GM12874 (cell line): ENCODE results near the gene SNORC.

ENCODE experiments used
- TF ChIP-seq, protein P1 (sequence below): IDR thresholded peaks from 2 replicates; pipeline ENCODE4 v1.5.1; 2011; ENCODE audit warnings: low read depth, mild to moderate bottlenecking, control low read depth, low read length, moderate library complexity; ENCODE audit not compliant: insufficient read depth

The SNORC gene

DNA sequence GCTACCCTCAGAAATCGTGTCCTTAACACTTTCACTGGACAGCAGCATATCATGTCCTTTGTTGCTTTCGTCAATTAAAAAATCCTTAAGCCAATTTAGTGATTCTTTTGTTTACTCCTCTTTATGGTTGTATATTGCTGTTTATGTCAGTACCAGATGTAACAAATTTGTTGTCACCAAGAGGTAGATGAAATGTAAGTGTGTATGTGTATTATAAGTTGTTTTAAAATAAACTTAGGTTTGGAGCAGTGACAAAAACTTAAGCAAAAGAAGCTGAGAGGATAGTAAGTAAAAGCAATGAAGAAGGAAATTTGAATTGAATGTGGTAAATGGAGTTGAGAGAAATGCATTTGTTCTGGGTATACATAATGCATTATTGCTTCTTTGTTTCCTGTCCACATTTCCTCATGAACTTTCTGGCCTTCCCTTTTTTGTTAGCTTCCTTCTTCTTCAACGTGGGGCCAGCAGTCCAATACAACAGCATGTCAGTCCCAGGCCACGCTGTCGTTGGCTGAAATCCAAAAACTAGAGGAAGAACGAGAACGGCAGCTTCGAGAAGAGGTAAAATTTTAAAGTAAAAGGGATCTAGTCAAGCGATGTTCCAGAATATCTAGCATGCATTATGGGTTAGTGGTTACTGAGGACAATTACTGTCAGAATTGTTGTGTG is 30.5 kb upstream of the SNORC start:
- TF ChIP-seq, protein P1, sequence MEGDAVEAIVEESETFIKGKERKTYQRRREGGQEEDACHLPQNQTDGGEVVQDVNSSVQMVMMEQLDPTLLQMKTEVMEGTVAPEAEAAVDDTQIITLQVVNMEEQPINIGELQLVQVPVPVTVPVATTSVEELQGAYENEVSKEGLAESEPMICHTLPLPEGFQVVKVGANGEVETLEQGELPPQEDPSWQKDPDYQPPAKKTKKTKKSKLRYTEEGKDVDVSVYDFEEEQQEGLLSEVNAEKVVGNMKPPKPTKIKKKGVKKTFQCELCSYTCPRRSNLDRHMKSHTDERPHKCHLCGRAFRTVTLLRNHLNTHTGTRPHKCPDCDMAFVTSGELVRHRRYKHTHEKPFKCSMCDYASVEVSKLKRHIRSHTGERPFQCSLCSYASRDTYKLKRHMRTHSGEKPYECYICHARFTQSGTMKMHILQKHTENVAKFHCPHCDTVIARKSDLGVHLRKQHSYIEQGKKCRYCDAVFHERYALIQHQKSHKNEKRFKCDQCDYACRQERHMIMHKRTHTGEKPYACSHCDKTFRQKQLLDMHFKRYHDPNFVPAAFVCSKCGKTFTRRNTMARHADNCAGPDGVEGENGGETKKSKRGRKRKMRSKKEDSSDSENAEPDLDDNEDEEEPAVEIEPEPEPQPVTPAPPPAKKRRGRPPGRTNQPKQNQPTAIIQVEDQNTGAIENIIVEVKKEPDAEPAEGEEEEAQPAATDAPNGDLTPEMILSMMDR = no peak

DNA sequence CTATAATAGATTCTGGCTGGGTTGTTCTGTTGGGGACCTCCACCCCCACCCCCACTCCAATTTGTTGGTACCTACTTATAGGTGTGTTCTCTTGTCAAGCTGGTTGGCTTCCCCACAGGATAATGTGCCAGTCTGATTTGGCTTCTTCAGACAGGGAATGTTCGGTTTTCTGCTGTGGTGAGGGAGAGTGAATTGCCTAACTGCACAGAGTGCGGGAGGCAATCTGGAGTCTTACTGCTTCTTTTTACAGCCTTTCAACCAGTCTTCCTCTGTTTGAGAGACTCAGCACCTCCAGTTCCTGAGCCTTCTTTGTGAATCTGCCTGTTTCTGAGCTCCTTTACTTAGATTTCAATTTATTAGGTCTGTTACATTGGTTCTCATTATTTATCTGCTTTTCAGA is 27.4 kb upstream of the SNORC start:
- TF ChIP-seq, protein P1 = no peak

DNA sequence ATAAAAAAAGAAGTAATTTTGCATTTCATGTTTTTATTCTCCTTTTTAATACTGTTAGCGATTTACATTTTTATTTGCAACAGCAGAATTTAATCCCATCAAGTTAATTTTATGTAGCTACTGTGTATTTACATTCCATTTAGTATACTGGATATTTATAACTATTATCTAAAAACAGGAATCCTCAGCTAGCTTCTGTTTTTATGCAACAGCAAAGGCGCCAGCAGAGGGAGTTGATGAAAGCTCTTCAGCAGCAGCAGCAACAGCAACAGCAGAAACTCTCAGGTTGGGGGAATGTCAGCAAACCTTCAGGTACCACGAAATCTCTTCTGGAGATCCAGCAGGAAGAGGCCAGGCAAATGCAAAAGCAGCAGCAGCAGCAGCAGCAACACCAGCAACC is 26.2 kb upstream of the SNORC start:
- TF ChIP-seq, protein P1 = no peak

DNA sequence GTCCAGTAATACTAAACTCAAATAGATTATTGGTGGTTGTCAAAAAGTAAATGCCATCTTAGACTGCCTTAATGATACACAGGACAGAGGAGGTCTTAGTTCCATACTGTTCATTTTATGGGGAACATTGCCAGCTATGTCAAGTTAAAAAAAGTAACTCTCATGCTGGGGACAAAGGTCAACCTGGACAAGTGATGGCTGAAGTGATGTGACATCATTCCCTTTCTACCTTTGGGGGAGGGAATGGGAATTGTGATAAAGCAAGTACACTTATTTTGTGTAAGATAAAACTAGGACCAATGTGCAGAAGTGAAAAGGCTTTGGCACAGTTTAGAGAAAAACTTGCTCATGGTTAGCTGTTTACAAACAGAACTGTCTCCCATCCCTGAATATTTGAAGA is 24.0 kb upstream of the SNORC start:
- TF ChIP-seq, protein P1 = no peak

DNA sequence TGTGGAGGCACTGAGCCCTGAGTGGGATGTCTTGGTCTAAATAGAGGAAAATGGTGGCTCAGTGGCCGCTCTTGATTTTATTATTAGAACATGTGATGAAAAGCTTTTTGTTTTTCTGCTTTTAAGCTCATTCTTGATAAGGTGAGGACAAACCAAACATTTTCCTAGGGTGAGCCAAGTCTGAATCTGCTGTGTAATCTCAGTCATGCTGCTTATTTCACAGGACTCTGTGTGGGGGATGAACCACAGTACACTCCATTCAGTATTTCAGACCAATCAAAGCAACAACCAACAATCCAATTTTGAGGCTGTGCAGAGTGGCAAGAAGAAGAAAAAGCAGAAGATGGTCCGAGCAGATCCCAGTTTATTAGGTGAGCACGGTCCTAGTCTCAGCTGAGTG is 20.0 kb upstream of the SNORC start:
- TF ChIP-seq, protein P1 = no peak

DNA sequence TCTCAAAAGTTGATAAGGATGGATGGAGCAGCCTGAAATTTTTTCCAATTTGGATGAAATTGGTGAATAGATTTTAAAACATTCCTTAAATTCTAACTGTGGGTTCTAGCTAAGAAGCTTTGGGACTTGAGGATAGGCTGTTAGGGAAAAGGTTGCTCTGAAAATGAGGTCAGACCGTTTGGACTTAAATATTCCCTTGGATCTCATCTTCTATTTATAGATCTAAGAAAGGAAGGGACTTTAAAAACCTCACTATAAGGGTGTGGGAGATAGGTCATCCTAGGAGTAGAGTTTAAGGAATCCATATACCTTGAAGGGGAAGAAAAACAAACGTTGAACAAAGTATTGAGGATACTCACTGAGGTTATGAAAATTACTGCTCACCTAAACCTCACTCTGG is 17.4 kb upstream of the SNORC start:
- TF ChIP-seq, protein P1 = no peak

DNA sequence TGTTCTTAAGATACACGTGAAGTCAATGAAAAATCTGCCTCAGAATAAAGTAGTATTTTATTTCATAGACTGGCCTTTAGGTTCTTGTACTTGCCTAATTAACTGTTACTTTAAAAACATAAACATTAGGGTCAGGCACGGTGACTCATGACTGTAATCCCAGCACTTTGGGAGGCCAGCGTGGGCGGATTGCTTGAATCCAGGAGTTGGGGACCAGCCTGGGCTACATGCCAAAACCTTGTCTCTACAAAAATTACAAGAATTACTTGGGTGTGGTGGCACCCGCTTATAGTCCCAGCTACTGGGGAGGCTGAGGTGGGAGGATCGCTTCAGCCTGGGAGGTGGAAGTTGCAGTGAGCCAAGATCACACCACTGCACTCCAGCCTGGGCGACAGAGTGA is 16.0 kb upstream of the SNORC start:
- TF ChIP-seq, protein P1 = no peak
